Neuronal stem cell (in vitro differentiated cells): ENCODE data around the gene DUOXA1.

Experiments used
- DNase-seq: peaks from one replicate; pipeline ENCODE4 v3.0.0-alpha.2; 2013; ENCODE audit warnings: low spot score
- H2AFZ ChIP-seq: one replicate; pipeline ENCODE4 v1.6.1; 2013; ENCODE audit warnings: mild to moderate bottlenecking, low read length, inconsistent platforms
- H2AK5ac ChIP-seq: 2 replicates; pipeline ENCODE4 v1.6.1; 2013; ENCODE audit warnings: low read depth, mild to moderate bottlenecking, inconsistent platforms, low read length, moderate library complexity, mixed read lengths
- H2BK120ac ChIP-seq: 2 replicates; pipeline ENCODE4 v1.6.1; 2013; ENCODE audit warnings: low read depth, mild to moderate bottlenecking, inconsistent platforms, low read length, moderate library complexity, mixed read lengths
- H2BK12ac ChIP-seq: one replicate; pipeline ENCODE4 v1.6.1; 2013; ENCODE audit warnings: low read length, inconsistent platforms
- H2BK15ac ChIP-seq: 2 replicates; pipeline ENCODE4 v1.6.1; 2013; ENCODE audit warnings: mild to moderate bottlenecking, low read length, inconsistent platforms, mixed read lengths
- H2BK5ac ChIP-seq: one replicate; pipeline ENCODE4 v1.6.1; 2013; ENCODE audit warnings: inconsistent platforms, mild to moderate bottlenecking, low read length, moderate library complexity
- H3K14ac ChIP-seq: one replicate; pipeline ENCODE4 v1.6.1; 2013; ENCODE audit warnings: low read length, inconsistent platforms
- H3K18ac ChIP-seq: 2 replicates; pipeline ENCODE4 v1.6.1; 2013; ENCODE audit warnings: low read length, inconsistent platforms
- H3K23ac ChIP-seq: 2 replicates; pipeline ENCODE4 v1.6.1; 2013; ENCODE audit warnings: low read depth, mild to moderate bottlenecking, mixed read lengths, low read length, inconsistent platforms; ENCODE audit not compliant: poor library complexity
- H3K27ac ChIP-seq: replicated peaks from 3 replicates; pipeline ENCODE4 v1.5.1; 2013; ENCODE audit warnings: low read length, inconsistent platforms
- H3K27me3 ChIP-seq, 3 experiments: 2 replicates each; pipeline ENCODE4 v1.6.1; 2013; ENCODE audit warnings: low read length in 3 of 3, mild to moderate bottlenecking in 2 of 3, inconsistent platforms in 1 of 3, low read depth in 1 of 3, mixed read lengths in 1 of 3, moderate library complexity in 1 of 3; ENCODE audit not compliant: control insufficient read depth in 3 of 3, insufficient read depth in 3 of 3
- H3K36me3 ChIP-seq, 2 donors: replicated peaks in 1 of 2; 2 replicates each; pipeline ENCODE4 v1.6.1; 2013; ENCODE audit warnings: low read length in 2 of 2; ENCODE audit not compliant: control insufficient read depth in 2 of 2, insufficient read depth in 2 of 2
- H3K4ac ChIP-seq: 2 replicates; pipeline ENCODE4 v1.6.1; 2013; ENCODE audit warnings: inconsistent platforms, mild to moderate bottlenecking, low read length, moderate library complexity
- H3K4me1 ChIP-seq, 2 donors: 1 replicate in 1 of 2; 2 replicates in 1 of 2; pipeline ENCODE4 v1.6.1; 2013; ENCODE audit warnings: low read length in 2 of 2, low read depth in 1 of 2; ENCODE audit not compliant: control insufficient read depth in 2 of 2, insufficient read depth in 1 of 2
- H3K4me2 ChIP-seq: one replicate; pipeline ENCODE4 v1.6.1; 2013; ENCODE audit warnings: mild to moderate bottlenecking, low read length, inconsistent platforms; ENCODE audit not compliant: insufficient read depth, poor library complexity, severe bottlenecking
- H3K4me3 ChIP-seq, 2 donors: 2 replicates each; pipeline ENCODE4 v1.5.1; 2013; ENCODE audit warnings: low read length in 2 of 2, mild to moderate bottlenecking in 2 of 2, inconsistent platforms in 1 of 2, moderate library complexity in 1 of 2
- H3K79me1 ChIP-seq: one replicate; pipeline ENCODE4 v1.6.1; 2013; ENCODE audit warnings: low read depth, mild to moderate bottlenecking, inconsistent platforms, low read length, moderate library complexity
- H3K9ac ChIP-seq: one replicate; pipeline ENCODE4 v1.6.1; 2013; ENCODE audit warnings: mild to moderate bottlenecking, low read depth, low read length, inconsistent platforms; ENCODE audit not compliant: poor library complexity
- H3K9me3 ChIP-seq, 2 donors: replicated peaks in 1 of 2; 2 replicates each; pipeline versions ENCODE3 to v1.6.1; 2013; ENCODE audit warnings: low read length in 2 of 2, mild to moderate bottlenecking in 2 of 2, inconsistent platforms in 1 of 2, low read depth in 1 of 2, mixed read lengths in 1 of 2, moderate library complexity in 1 of 2; ENCODE audit not compliant: control insufficient read depth in 2 of 2, insufficient read depth in 1 of 2
- H4K8ac ChIP-seq: one replicate; pipeline ENCODE4 v1.6.1; 2013; ENCODE audit warnings: low read depth, mild to moderate bottlenecking, inconsistent platforms, low read length, moderate library complexity
- H4K91ac ChIP-seq: one replicate; pipeline ENCODE4 v1.6.1; 2013; ENCODE audit warnings: low read length, low read depth, mild to moderate bottlenecking, inconsistent platforms; ENCODE audit not compliant: poor library complexity
- WGBS, 2 donors: extraction: QIAGEN DNeasy Blood & Tissue Kit; methylation state at CpG; one replicate each; pipeline ENCODE4 v1.1.7; 2013; ENCODE audit warnings: missing lambda C conversion rate in 2 of 2, mixed read lengths in 1 of 2; ENCODE audit not compliant: insufficient read length in 2 of 2, insufficient replicate concordance in 1 of 2; ENCODE audit errors: extremely low coverage in 2 of 2; 5-methylcytosine and 5-hydroxymethylcytosine counted together

DUOXA1 gene

GRCh38 chr15:45091576-45091975 lies 38.1 kb downstream of the DUOXA1 start:
- Histone ChIP-seq H3K4me3 (no peak overlapping the region), H3K4me2 (no peak overlapping the region), H3K23ac (no peak overlapping the region), H2AFZ (no peak overlapping the region), H3K4me1 (no peaks in the 10 kb centered on the region), H3K9me3 (no peaks in the 10 kb centered on the region), H3K27ac (no peak overlapping the region), H2AK5ac (no peak overlapping the region), H3K4ac (no peak overlapping the region), H4K8ac (no peak overlapping the region), H3K79me1 (no peaks in the 10 kb centered on the region), H2BK120ac (no peak overlapping the region), H2BK5ac (no peak overlapping the region), H4K91ac (no peak overlapping the region), H3K14ac (no peak overlapping the region), H3K27me3 (peaks cover 0 to 68% (median 0%) of the 10 kb centered on the region in 3 experiments), H2BK15ac (no peak overlapping the region), H2BK12ac (no peak overlapping the region), H3K18ac (no peak overlapping the region), H3K36me3 (no peaks in the 10 kb centered on the region), H3K9ac (no peak overlapping the region)
- WGBS, 2 donors = no CpG with 5 or more reads among the region's 2 CpGs
- DNase-seq = no peak

- H3K4me1 ChIP-seq = no peaks in the 10 kb centered on the region
- WGBS, 2 donors = no CpG with 5 or more reads among the region's 7 CpGs
These were observed 38.5 kb downstream of the DUOXA1 start for GRCh38 chr15:45091161-45091560.

GRCh38 chr15:45089712-45090373 lies 39.8 kb downstream of the DUOXA1 start:
- H3K27me3 ChIP-seq = peaks cover 0 to 54% (median 0%) of the 10 kb centered on the region in 3 experiments

More at GRCh38 chr15:45091161-45091560, 38.5 kb downstream of the DUOXA1 start:
- Histone ChIP-seq H2BK5ac (no peak overlapping the region), H2AK5ac (no peak overlapping the region), H3K27me3 (peaks cover 0 to 66% (median 0%) of the 10 kb centered on the region in 3 experiments), H2BK15ac (no peak overlapping the region), H3K36me3 (no peaks in the 10 kb centered on the region), H3K9ac (no peak overlapping the region), H3K4me2 (no peak overlapping the region), H4K8ac (no peak overlapping the region), H3K9me3 (no peaks in the 10 kb centered on the region), H3K14ac (no peak overlapping the region), H3K18ac (no peak overlapping the region), H2BK12ac (no peak overlapping the region), H3K79me1 (no peaks in the 10 kb centered on the region), H2AFZ (no peak overlapping the region), H3K4ac (no peak overlapping the region), H2BK120ac (no peak overlapping the region), H3K27ac (no peak overlapping the region), H4K91ac (no peak overlapping the region), H3K23ac (no peak overlapping the region), H3K4me3 (no peak overlapping the region)
- DNase-seq = no peak

GRCh38 chr15:45088801-45089711 lies 40.6 kb downstream of the DUOXA1 start:
- H2AFZ ChIP-seq = no peak overlapping the region
- H3K27me3 ChIP-seq = peaks cover 0 to 48% (median 0%) of the 10 kb centered on the region in 3 experiments
- H3K4me3 ChIP-seq = no peak overlapping the region
- no peak overlapping the region for H3K23ac ChIP-seq
- H3K18ac ChIP-seq = no peak overlapping the region
- no peak overlapping the region for H2AK5ac ChIP-seq
- H3K36me3 ChIP-seq = no peaks in the 10 kb centered on the region
- H4K91ac ChIP-seq = no peak overlapping the region
- H3K9ac ChIP-seq = no peak overlapping the region
- no peak overlapping the region for H2BK5ac ChIP-seq
- H3K9me3 ChIP-seq = no peaks in the 10 kb centered on the region
- no peak overlapping the region for H2BK12ac ChIP-seq
- H2BK15ac ChIP-seq = no peak overlapping the region
- no peak for DNase-seq
- no peak overlapping the region for H2BK120ac ChIP-seq
- H3K4me1 ChIP-seq = no peaks in the 10 kb centered on the region
- H3K27ac ChIP-seq = no peak overlapping the region
- no peak overlapping the region for H4K8ac ChIP-seq
- WGBS, 2 donors = no CpG with 5 or more reads among the region's 10 CpGs
- H3K4me2 ChIP-seq = no peak overlapping the region
- H3K4ac ChIP-seq = no peak overlapping the region
- H3K14ac ChIP-seq = no peak overlapping the region
- H3K79me1 ChIP-seq = no peaks in the 10 kb centered on the region

More at GRCh38 chr15:45089712-45090373, 39.8 kb downstream of the DUOXA1 start:
- Histone ChIP-seq H3K23ac (no peak overlapping the region), H4K8ac (no peak overlapping the region), H2BK120ac (no peak overlapping the region), H3K18ac (no peak overlapping the region), H3K79me1 (no peaks in the 10 kb centered on the region), H3K9me3 (no peaks in the 10 kb centered on the region), H3K9ac (no peak overlapping the region), H3K14ac (no peak overlapping the region), H3K4ac (no peak overlapping the region), H2BK12ac (no peak overlapping the region), H3K36me3 (no peaks in the 10 kb centered on the region), H2BK5ac (no peak overlapping the region), H2BK15ac (no peak overlapping the region), H3K27ac (no peak overlapping the region), H3K4me2 (no peak overlapping the region), H4K91ac (no peak overlapping the region), H2AK5ac (no peak overlapping the region), H3K4me1 (no peaks in the 10 kb centered on the region), H3K4me3 (no peak overlapping the region), H2AFZ (no peak overlapping the region)
- no peak for DNase-seq
- WGBS, 2 donors = no CpG with 5 or more reads among the region's 3 CpGs
